HCT116 (cell line): Measurements from ENCODE around the gene TRAIP. TPM values are rescaled to one million over a fixed set of nuclear protein-coding genes. Genes with fewer than 3 reads are reported as not detected.

Experiments used
- ATAC-seq: fragments of 200-7000 bp; cut with Tn5 transposase; 2 replicates; pipeline ENCODE4 v1.9.1; 2020; ENCODE audit warnings: mild to moderate bottlenecking, moderate library complexity
- BruUV-seq: library from RNA; stranded (reverse); fragments of 400-500 nt; replicated peaks from 2 replicates; lab custom pipeline; 2021; lab: Mats Ljungman, UMichigan
- CTCF ChIA-PET: fragments of 300-600 bp; sonication (Branson Sonifier 250); formaldehyde crosslinking; loops from one replicate; lab custom pipeline; 2021; ENCODE audit warnings: antibody characterized with exemption; lab: Charles Lee
- POLR2A ChIA-PET: fragments of 300-600, 350-600 bp; sonication (Branson Sonifier 250); formaldehyde crosslinking; loops from one replicate; lab custom pipeline; 2021; ENCODE audit warnings: antibody characterized with exemption; lab: Charles Lee
- RAD21 ChIA-PET, 2 experiments: fragments of 300-600 bp; sonication (Branson Sonifier 250); formaldehyde crosslinking; loops; one replicate each; lab custom pipeline; 2023; ENCODE audit warnings: low total read pairs in 2 of 2; ENCODE audit not compliant: uncharacterized antibody in 2 of 2, unreplicated experiment in 2 of 2, low non-redundant PET in 1 of 2; lab: Charles Lee
- DNase-seq: peaks from one replicate; pipeline ENCODE4 v3.0.0-alpha.2; 2010; ENCODE audit warnings: low read depth, low spot score
- H2AFZ ChIP-seq: fragments of 200-600 bp; shearing (Covaris generic), sonication (generic); 2 replicates; pipeline ENCODE4 v1.6.1; 2017; ENCODE audit warnings: low read depth, mixed run types, mixed read lengths, antibody characterized with exemption, low read length; ENCODE audit not compliant: poor library complexity, severe bottlenecking
- H3K27ac ChIP-seq: 2 replicates; pipeline ENCODE4 v1.5.1; 2012; ENCODE audit warnings: low read depth, low read length
- H3K27me3 ChIP-seq: fragments of 200-600 bp; sonication (generic); 2 replicates; pipeline ENCODE4 v1.6.1; 2016; ENCODE audit warnings: mixed run types, low read length, mixed read lengths; ENCODE audit not compliant: insufficient read depth
- H3K36me3 ChIP-seq, 2 experiments: fragments of 200-500 bp in 1 of 2; fragments of 200-600 bp in 1 of 2; sonication (Bioruptor generic) in 1 of 2; sonication (generic) in 1 of 2; 2 replicates each; pipeline versions ENCODE4 v1.5.1 to v1.6.1; 2014 to 2016; ENCODE audit warnings: low read length in 2 of 2, inconsistent platforms in 1 of 2, mixed read lengths in 1 of 2, mixed run types in 1 of 2; ENCODE audit not compliant: insufficient read depth in 2 of 2, control insufficient read depth in 1 of 2
- H3K4me1 ChIP-seq, 2 experiments: fragments of 200-600 bp in 1 of 2; sonication (generic) in 1 of 2; 2 replicates each; pipeline versions ENCODE4 v1.5.1 to v1.6.1; 2012 to 2017; ENCODE audit warnings: low read length in 2 of 2, inconsistent platforms in 1 of 2, mild to moderate bottlenecking in 1 of 2, mixed read lengths in 1 of 2, mixed run types in 1 of 2, moderate library complexity in 1 of 2; ENCODE audit not compliant: insufficient read depth in 2 of 2, control insufficient read depth in 1 of 2
- H3K4me2 ChIP-seq: fragments of 200-600 bp; sonication (generic); 2 replicates; pipeline ENCODE4 v1.6.1; 2017; ENCODE audit warnings: mixed run types, low read length, mixed read lengths
- H3K4me3 ChIP-seq, 2 experiments: fragments of 200-600 bp in 1 of 2; sonication (generic) in 1 of 2; replicated peaks in 1 of 2; 2 replicates each; pipeline ENCODE4 v1.5.1; 2011 to 2016; ENCODE audit warnings: low read length in 2 of 2, control low read depth in 1 of 2, low read depth in 1 of 2, mild to moderate bottlenecking in 1 of 2, mixed read lengths in 1 of 2, mixed run types in 1 of 2
- H3K79me2 ChIP-seq: fragments of 200-600 bp; sonication (generic); 2 replicates; pipeline ENCODE4 v1.6.1; 2017; ENCODE audit warnings: mild to moderate bottlenecking, mixed run types, low read length, moderate library complexity, mixed read lengths; ENCODE audit not compliant: insufficient read depth
- H3K9ac ChIP-seq: fragments of 200-600 bp; sonication (generic); 2 replicates; pipeline ENCODE4 v1.6.1; 2016; ENCODE audit warnings: low read length, mixed read lengths
- H3K9me2 ChIP-seq: fragments of 200-600 bp; sonication (generic), shearing (Covaris generic); 2 replicates; pipeline ENCODE4 v1.6.1; 2017; ENCODE audit warnings: mixed run types, mild to moderate bottlenecking, moderate library complexity; ENCODE audit not compliant: insufficient read depth
- H3K9me3 ChIP-seq, 2 experiments: fragments of 200-500 bp in 1 of 2; fragments of 200-600 bp in 1 of 2; sonication (Bioruptor generic) in 1 of 2; sonication (generic) in 1 of 2; 2 replicates each; pipeline ENCODE4 v1.6.1; 2014 to 2017; ENCODE audit warnings: low read length in 2 of 2, mixed read lengths in 2 of 2, inconsistent platforms in 1 of 2, low read depth in 1 of 2, mild to moderate bottlenecking in 1 of 2, mixed run types in 1 of 2, moderate library complexity in 1 of 2; ENCODE audit not compliant: control insufficient read depth in 1 of 2, insufficient read depth in 1 of 2
- H4K20me1 ChIP-seq: fragments of 200-600 bp; sonication (generic), shearing (Covaris generic); 2 replicates; pipeline ENCODE4 v1.6.1; 2017; ENCODE audit warnings: mixed run types, mild to moderate bottlenecking, moderate library complexity; ENCODE audit not compliant: insufficient read depth
- CBX3 ChIP-seq: IDR thresholded peaks from 2 replicates; pipeline ENCODE4 v1.6.1; 2012; ENCODE audit warnings: low read depth
- CEBPB ChIP-seq: IDR thresholded peaks from 2 replicates; pipeline ENCODE4 v1.6.1; 2012; ENCODE audit warnings: low read depth
- EGR1 ChIP-seq: IDR thresholded peaks from 2 replicates; pipeline ENCODE4 v1.6.1; 2012; ENCODE audit warnings: low read depth
- EZH2 ChIP-seq: fragments of 200-600 bp; sonication (generic); IDR thresholded peaks from 2 replicates; pipeline ENCODE4 v1.6.1; 2017; ENCODE audit warnings: antibody characterized with exemption, mixed run types
- EZH2phosphoT487 ChIP-seq: fragments of 200-600 bp; IDR thresholded peaks from 2 replicates; pipeline ENCODE4 v1.6.1; 2018; ENCODE audit warnings: antibody characterized with exemption, borderline replicate concordance
- FOSL1 ChIP-seq: IDR thresholded peaks from 2 replicates; pipeline ENCODE4 v1.6.1; 2012; ENCODE audit warnings: low read depth
- JUND ChIP-seq: IDR thresholded peaks from 2 replicates; pipeline ENCODE4 v1.6.1; 2012
- POLR2AphosphoS5 ChIP-seq: IDR thresholded peaks from 2 replicates; pipeline ENCODE4 v1.6.1; 2011; ENCODE audit warnings: mild to moderate bottlenecking, low read depth, low read length, moderate library complexity
- RAD21 ChIP-seq: IDR thresholded peaks from 2 replicates; pipeline ENCODE4 v1.6.1; 2012; ENCODE audit warnings: low read depth, mild to moderate bottlenecking
- SIN3A ChIP-seq: IDR thresholded peaks from 2 replicates; pipeline ENCODE4 v1.6.1; 2012; ENCODE audit warnings: low read depth
- SRF ChIP-seq: IDR thresholded peaks from 2 replicates; pipeline ENCODE4 v1.6.1; 2012; ENCODE audit warnings: low read depth
- TCF7L2 ChIP-seq: IDR thresholded peaks from 2 replicates; pipeline ENCODE4 v1.7.0; 2011; ENCODE audit warnings: borderline replicate concordance, inconsistent platforms; ENCODE audit not compliant: insufficient read depth, insufficient read length; ENCODE audit errors: extremely low read depth
- YY1 ChIP-seq: IDR thresholded peaks from 2 replicates; pipeline ENCODE4 v1.6.1; 2011; ENCODE audit warnings: low read length, low read depth, moderate library complexity, mild to moderate bottlenecking; ENCODE audit not compliant: insufficient replicate concordance; ENCODE audit errors: extremely low read depth
- ZFX ChIP-seq: fragments of 450-650 bp; IDR thresholded peaks from 2 replicates; pipeline ENCODE4 v1.6.1; 2017
- intact Hi-C: fragments of 100-400 bp; cut with micrococcal nuclease; formaldehyde crosslinking; loops from 2 replicates; pipeline ENCODE4 v1.10.0; 2022
- total RNA-seq: library from RNA; stranded (reverse); gene quantifications from one replicate; pipeline ENCODE4 v1.2.1, GENCODE V29; 2021; ENCODE audit not compliant: unreplicated experiment
- TF ChIP-seq, protein P1 (sequence below): IDR thresholded peaks from 2 replicates; pipeline ENCODE4 v1.6.1; 2012
- TF ChIP-seq, protein P2 (sequence below): IDR thresholded peaks from 2 replicates; pipeline ENCODE4 v1.6.1; 2011; ENCODE audit warnings: mild to moderate bottlenecking, low read length, moderate library complexity; ENCODE audit not compliant: insufficient replicate concordance; ENCODE audit errors: extremely low read depth
- TF ChIP-seq, protein P3 (sequence below): IDR thresholded peaks from 2 replicates; pipeline ENCODE4 v1.6.1; 2012
- TF ChIP-seq, protein P4 (sequence below): IDR thresholded peaks from 2 replicates; pipeline ENCODE4 v1.6.1; 2012; ENCODE audit warnings: low read depth

The TRAIP gene
- total RNA-seq, 1 experiment from 2014 or later: 25.5 TPM

DNA sequence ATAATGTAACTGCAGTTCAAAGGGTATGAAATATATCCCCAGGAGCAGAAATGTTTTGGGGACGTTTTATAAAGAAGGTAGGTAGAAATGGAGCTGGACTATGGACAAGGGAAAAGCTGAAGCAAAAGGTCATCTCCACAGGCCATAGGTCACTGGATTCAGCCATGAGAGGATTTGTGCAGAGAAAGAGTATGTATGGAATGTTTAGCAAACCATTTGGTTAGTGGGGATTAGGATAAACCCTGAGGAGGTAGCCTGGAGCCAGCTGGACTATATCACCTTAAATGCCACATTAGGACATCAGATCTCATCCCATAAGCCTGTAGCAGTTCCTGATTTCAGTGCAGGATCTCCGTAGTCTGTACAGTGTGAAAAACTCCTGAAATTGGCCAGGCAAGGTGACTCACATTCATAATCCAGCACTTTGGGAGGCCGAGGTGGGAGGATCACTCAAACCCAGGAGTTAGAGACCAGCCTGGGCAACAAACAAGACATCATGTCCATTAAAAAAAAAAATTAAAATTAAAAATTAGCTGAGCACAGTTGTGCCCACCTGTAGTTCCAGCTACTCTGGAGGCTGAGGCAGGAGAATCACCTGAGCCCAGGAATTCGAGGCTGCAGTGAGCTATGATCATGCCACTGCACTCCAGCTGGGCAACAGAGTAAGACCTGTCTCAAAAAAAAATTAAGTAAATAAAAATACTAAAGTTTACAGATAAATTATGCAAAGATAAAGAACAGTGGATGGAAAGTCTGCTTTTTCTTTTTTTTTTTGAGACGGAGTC, 74.8 kb downstream of the TRAIP start:
- Histone ChIP-seq H3K4me3 (no peak overlapping the region), H3K4me1 (peaks cover 2 to 10% of the 10 kb centered on the region in 2 experiments; a peak in 3 of 4 replicates), H3K27ac (no peak overlapping the region), H4K20me1 (no peaks in the 10 kb centered on the region), H3K9me3 (no peaks in the 10 kb centered on the region), H2AFZ (no peak overlapping the region), H3K27me3 (no peaks in the 10 kb centered on the region), H3K9me2 (no peaks in the 10 kb centered on the region), H3K9ac (no peak overlapping the region), H3K79me2 (peaks cover 87% of the 10 kb centered on the region)
- no TSS peak for BruUV-seq
- ATAC-seq: no peak
- DNase-seq: no peak
- ChIA-PET CTCF (interaction anchor here (0.9 kb wide), 1 partner anchor 21 kb away, joined by 3 read pairs; the partner anchor contains the start of gene INKA1), RAD21 (no interaction called here)
- intact Hi-C loops: no loop called here
- TF ChIP-seq, protein P1, sequence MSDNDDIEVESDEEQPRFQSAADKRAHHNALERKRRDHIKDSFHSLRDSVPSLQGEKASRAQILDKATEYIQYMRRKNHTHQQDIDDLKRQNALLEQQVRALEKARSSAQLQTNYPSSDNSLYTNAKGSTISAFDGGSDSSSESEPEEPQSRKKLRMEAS: no peak
- TF ChIP-seq ZFX (no peak), TCF7L2 (no peak), YY1 (no peak), FOSL1 (no peak), CEBPB (no peak), EGR1 (no peak), CBX3 (no peak), SRF (no peak), EZH2phosphoT487 (no peak), JUND (no peak), EZH2 (no peak), POLR2AphosphoS5 (no peak), SIN3A (no peak), RAD21 (no peak)
- TF ChIP-seq, protein P2, sequence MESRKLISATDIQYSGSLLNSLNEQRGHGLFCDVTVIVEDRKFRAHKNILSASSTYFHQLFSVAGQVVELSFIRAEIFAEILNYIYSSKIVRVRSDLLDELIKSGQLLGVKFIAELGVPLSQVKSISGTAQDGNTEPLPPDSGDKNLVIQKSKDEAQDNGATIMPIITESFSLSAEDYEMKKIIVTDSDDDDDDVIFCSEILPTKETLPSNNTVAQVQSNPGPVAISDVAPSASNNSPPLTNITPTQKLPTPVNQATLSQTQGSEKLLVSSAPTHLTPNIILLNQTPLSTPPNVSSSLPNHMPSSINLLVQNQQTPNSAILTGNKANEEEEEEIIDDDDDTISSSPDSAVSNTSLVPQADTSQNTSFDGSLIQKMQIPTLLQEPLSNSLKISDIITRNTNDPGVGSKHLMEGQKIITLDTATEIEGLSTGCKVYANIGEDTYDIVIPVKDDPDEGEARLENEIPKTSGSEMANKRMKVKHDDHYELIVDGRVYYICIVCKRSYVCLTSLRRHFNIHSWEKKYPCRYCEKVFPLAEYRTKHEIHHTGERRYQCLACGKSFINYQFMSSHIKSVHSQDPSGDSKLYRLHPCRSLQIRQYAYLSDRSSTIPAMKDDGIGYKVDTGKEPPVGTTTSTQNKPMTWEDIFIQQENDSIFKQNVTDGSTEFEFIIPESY: no peak
- TF ChIP-seq, protein P3, sequence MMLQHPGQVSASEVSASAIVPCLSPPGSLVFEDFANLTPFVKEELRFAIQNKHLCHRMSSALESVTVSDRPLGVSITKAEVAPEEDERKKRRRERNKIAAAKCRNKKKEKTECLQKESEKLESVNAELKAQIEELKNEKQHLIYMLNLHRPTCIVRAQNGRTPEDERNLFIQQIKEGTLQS: no peak
- TF ChIP-seq, protein P4, sequence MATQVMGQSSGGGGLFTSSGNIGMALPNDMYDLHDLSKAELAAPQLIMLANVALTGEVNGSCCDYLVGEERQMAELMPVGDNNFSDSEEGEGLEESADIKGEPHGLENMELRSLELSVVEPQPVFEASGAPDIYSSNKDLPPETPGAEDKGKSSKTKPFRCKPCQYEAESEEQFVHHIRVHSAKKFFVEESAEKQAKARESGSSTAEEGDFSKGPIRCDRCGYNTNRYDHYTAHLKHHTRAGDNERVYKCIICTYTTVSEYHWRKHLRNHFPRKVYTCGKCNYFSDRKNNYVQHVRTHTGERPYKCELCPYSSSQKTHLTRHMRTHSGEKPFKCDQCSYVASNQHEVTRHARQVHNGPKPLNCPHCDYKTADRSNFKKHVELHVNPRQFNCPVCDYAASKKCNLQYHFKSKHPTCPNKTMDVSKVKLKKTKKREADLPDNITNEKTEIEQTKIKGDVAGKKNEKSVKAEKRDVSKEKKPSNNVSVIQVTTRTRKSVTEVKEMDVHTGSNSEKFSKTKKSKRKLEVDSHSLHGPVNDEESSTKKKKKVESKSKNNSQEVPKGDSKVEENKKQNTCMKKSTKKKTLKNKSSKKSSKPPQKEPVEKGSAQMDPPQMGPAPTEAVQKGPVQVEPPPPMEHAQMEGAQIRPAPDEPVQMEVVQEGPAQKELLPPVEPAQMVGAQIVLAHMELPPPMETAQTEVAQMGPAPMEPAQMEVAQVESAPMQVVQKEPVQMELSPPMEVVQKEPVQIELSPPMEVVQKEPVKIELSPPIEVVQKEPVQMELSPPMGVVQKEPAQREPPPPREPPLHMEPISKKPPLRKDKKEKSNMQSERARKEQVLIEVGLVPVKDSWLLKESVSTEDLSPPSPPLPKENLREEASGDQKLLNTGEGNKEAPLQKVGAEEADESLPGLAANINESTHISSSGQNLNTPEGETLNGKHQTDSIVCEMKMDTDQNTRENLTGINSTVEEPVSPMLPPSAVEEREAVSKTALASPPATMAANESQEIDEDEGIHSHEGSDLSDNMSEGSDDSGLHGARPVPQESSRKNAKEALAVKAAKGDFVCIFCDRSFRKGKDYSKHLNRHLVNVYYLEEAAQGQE: no peak
- TF ChIP-seq, all 23 proteins: peak for 0
- POLR2A ChIA-PET: no interaction called here
- H3K4me2 ChIP-seq: no peak overlapping the region
- peaks cover 3 to 7% of the 10 kb centered on the region in 2 experiments; a peak in 3 of 4 replicates for H3K36me3 ChIP-seq
